HG03045 (cell line): ENCODE measurements around the gene USHBP1.
A peak's percentile ranks its signal among the peaks of the same experiment; 100 is the strongest.
"Not testable (repeated sequence)": the region's sequence is repeated elsewhere in the genome, so short reads cannot be mapped to it uniquely, and the experiment has no call there.

ENCODE experiments used
- ATAC-seq: cut with Tn5 transposase; IDR thresholded peaks from one replicate; pipeline ENCODE4 v1.9.1; 2021; ENCODE audit warnings: mild to moderate bottlenecking, moderate library complexity; ENCODE audit not compliant: unreplicated experiment

Gene USHBP1

GRCh38 chr19:17296976-17297375 is 32.4 kb upstream of the USHBP1 start:
- ATAC-seq = no peak

DNA sequence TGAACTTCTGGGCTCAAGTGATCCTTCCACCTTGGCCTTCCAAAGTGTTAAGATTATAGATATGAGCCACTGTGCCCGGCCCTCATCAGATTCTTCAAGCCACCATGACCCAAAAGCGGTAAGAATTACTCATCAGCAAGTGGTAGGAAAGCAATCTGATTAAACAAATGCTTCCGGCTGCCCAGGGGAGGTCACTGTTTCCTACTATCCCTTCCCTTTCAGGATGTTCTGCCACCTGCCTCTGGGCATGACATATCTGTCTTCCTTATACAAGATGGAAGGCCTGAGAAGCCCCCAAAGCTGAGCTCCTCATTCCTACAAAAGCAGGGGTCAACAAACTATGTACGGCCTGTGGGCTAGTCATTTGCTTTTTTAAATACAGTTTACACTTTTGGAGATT is 31.7 kb upstream of the USHBP1 start:
- no peak for ATAC-seq

- not testable (repeated sequence) for ATAC-seq
Observed at GRCh38 chr19:17295551-17295950, 31.0 kb upstream of the USHBP1 start.

- ATAC-seq = no peak
Observed at GRCh38 chr19:17294051-17294891, 29.7 kb upstream of the USHBP1 start.

DNA sequence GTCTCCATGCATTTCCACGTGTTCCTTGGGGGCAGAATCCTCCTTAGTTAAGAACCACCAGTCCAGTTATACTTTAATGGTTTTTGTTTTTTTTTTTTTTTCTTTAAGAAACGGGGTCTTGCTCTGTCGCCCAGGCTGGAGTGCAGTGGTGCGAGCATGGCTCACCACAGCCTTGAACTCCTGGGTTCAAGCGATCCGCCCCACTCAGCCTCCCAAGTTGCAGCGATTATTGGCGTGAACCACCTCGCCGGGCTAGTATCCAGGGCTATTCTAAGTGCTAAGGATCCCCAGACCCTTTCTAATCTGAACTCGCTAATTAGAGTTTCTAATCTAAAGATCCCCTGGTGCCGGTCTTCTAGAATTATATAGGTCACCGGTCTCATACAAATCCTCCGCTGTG is 29.1 kb upstream of the USHBP1 start:
- no peak for ATAC-seq

- ATAC-seq = peak; percentile 78
Observed at GRCh38 chr19:17292301-17293074, 27.9 kb upstream of the USHBP1 start.

DNA sequence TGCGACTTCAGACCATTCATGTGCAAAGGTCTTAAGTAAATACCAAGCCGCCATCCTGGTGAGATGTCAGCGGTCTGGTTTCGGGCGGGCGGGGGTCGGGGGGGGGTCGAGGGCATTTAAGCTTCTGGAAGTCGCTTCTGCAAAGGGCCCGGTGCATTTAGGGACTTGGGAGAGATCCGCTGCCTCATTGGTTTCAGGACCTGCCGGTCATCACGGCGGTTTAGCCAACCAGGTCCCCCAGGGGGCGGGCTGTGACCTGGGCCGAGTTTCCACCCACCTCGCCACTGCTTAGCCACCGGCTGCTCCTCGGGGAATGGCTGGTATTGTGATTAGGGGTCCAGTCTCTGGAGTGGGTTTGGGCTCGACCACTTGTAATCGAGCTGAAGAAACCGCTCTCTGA is 24.9 kb upstream of the USHBP1 start:
- ATAC-seq = no peak

DNA sequence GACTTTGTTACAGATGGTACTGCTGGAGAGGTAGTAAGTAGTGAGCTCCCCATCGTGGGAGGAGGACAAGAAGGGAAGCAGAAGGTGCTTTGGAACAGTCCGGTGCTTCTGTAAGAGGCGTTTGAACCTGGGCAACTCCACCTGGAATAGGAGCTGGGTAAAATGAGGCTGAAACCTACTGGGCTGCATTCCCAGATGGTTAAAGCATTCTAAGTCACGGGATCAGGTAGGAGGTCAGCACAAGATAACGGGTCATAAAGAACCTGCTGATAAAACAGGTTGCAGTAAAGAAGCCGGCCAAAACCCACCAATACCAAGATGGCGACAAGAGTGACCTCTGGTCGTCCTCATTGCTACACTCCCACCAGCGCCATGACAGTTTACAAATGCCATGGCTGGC is 22.2 kb upstream of the USHBP1 start:
- ATAC-seq = no peak

DNA sequence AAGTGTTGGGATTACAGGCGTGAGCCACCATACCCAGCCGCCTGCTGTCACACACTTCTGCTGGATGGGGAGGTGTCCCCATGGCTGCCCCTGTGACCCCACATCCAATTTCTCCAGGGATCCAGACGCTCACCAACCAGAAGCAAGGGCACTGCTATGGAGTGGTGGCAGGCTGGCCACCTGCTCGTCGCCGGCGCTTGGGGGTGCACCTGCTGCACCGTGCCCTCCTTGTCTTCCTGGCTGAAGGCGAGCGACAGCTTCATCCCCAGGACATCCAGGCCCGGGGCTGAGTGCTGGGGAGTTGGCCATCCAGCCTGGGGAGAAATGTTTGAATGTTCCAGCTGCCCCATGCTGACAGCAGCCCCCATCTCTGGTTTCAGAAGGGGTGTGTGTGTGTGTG is 21.7 kb upstream of the USHBP1 start:
- no peak for ATAC-seq

GRCh38 chr19:17285415-17286135 is 21.0 kb upstream of the USHBP1 start:
- ATAC-seq = no peak

- no peak for ATAC-seq
Observed at GRCh38 chr19:17283504-17283996, 19.0 kb upstream of the USHBP1 start.

DNA sequence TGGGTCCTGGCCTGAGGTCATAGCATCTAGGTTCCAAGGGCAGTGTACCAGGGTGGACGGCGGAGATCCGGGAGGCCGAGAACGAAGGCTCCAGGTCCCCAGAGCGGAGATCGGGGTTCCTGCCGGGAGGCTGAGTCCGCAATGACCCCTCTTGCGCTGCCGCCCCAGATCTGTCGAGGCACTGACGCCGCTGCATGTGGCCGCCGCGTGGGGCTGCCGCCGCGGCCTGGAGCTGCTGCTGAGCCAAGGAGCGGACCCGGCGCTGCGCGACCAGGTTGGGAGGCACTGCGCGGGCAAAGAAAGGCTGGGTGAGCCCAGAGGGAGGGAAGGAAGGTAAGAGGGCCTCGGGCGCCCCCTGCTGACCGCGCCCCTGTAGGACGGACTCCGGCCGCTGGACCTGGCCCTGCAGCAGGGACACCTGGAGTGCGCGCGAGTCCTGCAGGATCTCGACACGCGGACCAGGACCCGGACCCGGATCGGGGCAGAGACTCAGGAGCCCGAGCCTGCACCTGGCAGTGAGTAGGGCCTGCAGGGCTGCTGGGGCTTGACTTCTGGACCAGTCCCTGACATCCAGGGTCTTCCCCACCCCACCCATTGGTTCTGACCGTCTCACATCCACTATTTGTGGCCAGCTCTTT is 18.1 kb upstream of the USHBP1 start:
- ATAC-seq = no peak

DNA sequence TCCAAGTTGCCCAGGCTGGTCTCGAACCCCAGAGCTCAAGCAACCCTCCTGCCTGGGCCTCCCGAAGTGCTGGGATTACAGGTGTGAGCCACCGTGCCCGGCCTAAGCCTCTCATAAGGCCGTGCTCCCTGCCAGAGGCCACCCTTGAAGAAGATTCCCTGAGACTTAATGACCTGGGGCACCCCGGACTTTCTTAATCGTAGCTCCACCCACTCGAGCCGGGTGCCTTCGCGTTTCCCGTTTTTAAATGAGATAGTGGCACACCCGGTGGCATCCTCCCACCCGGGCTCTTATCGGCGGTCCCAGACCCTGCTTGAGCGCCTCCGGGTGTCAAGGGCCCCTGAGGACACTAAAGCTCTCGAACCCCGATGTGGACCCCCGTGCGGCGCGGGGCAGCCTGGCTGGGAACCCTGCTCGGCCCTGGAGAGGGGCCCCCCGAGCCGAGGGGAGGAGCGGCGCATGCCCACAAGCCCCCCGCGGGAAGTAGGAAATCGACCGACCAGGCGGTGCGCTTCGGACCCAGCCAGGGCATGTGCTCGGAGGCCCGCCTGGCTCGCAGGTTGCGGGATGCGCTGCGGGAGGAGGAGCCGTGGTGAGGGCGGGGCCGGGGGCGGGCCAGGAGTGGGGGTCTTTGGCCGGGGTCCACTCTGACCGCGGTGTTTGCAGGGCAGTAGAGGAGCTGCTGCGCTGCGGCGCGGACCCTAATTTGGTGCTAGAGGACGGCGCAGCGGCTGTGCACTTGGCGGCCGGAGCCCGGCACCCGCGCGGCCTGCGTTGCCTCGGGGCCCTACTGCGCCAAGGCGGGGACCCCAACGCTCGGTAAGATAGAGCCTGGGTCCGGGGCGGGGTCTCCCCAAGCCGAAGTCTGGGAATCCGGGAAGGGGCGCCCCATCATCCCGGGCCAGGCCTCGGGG is 17.1 kb upstream of the USHBP1 start, which contains the start of gene ANKLE1:
ANKLE1 (plus strand) TSS at position 511 of the 914 bp plus-strand sequence; CDS start at position 531, 20 bp downstream.
- ATAC-seq = no peak

DNA sequence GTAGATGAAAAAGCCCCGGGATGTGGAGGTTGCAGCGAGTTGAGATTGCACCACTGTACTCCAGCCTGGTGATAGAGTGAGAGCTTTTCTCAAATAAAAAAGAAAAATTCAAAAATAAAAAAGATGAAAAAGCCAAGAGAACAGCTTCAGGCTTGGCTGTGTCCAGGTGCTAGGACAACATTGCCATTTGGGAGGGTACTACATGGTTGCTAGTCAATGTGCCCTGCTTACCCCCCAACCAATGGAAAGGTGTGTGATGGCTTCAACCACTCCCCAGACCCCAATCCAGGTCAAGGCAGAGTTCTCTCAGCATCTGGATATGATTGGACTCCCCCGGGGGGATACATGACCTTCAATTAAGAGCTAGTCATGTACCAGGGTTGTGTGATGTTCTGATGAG is 14.9 kb upstream of the USHBP1 start:
- ATAC-seq = no peak

GRCh38 chr19:17275441-17276175 is 11.1 kb upstream of the USHBP1 start:
- ATAC-seq = no peak

GRCh38 chr19:17274892-17275291 is 10.3 kb upstream of the USHBP1 start:
- not testable (repeated sequence) for ATAC-seq

DNA sequence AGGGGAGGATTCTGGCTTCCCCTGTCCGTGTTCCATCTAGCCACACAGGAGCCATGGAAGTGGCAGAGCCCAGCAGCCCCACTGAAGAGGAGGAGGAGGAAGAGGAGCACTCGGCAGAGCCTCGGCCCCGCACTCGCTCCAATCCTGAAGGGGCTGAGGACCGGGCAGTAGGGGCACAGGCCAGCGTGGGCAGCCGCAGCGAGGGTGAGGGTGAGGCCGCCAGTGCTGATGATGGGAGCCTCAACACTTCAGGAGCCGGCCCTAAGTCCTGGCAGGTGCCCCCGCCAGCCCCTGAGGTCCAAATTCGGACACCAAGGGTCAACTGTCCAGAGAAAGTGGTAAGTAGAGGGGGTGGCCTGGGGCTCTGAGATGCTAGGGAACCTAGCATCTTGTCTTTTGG is 4.2 kb upstream of the USHBP1 start:
- ATAC-seq = no peak

- peak; percentile 88 for ATAC-seq
Observed at GRCh38 chr19:17266975-17267788, 2.6 kb upstream of the USHBP1 start, which contains the start of gene BABAM1. Gene BABAM1 (plus strand): TSS chr19:17267443. CDS start chr19:17268807, 1,364 bp downstream.
